ENCODE data around the gene UBN1.
"Not testable (repeated sequence)": the region's sequence is repeated elsewhere in the genome, so short reads cannot be mapped to it uniquely, and the experiment has no call there.

DNA sequence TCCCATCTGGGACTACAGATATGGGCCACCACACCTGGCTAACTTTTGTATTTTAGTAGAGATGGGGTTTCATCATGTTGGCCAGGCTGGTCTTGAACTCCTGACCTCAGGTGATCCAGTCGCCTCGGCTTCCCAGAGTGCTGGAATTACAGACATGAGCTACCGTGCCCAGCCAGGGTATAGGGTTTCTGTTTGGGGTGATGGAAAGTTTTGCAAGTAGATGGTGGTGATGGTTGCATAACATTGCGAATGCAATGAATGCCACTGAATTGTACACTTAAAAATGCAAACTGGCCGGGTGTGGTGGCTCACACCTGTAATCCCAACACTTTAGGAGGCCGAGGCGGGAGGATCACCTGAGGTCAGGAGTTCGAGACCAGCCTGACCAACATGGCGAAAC, 49.5 kb downstream of the UBN1 start:
- not testable (repeated sequence) for TF ChIP-seq POLR2AphosphoS5 (IDR thresholded peaks at IDR 0.05; ENCODE audit: borderline replicate concordance, low read depth, low read length); EZH2 (IDR thresholded peaks at IDR 0.05)

Data from SK-N-MC (cell line).